Measurements from ENCODE around the gene REM2.

DNA sequence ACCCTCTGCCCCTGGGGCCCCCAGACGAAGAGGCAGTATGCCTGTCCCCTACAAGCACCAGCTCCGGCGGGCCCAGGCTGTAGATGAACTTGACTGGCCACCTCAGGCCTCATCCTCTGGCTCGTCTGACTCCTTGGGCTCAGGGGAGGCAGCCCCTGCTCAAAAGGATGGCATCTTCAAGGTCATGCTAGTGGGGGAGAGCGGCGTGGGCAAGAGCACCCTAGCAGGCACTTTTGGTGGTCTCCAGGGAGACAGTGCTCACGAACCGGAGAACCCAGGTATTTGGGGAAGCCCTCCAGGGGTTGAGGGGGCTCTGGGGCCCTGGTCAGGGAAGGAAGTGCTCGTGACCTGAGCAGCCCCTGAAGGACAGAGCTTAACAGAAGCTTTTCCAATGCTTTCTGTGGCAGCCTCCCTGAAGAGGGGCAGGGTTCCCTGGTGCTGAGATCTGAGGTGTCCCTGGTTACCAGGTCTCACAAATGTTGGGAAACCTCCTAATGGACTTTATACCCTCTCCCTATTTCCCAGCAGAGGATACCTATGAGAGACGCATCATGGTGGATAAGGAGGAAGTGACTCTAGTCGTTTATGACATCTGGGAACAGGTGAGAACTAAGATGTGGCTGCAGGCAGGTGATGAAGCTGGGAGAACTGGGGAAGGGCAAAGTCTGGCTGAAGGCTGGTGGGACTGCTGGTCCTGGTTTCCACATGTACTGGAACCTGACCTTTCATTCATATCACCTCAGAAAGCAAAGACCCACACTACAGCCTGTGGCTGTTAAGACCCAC lies 1.9 kb downstream of the REM2 start:
- TF ChIP-seq, protein P1, sequence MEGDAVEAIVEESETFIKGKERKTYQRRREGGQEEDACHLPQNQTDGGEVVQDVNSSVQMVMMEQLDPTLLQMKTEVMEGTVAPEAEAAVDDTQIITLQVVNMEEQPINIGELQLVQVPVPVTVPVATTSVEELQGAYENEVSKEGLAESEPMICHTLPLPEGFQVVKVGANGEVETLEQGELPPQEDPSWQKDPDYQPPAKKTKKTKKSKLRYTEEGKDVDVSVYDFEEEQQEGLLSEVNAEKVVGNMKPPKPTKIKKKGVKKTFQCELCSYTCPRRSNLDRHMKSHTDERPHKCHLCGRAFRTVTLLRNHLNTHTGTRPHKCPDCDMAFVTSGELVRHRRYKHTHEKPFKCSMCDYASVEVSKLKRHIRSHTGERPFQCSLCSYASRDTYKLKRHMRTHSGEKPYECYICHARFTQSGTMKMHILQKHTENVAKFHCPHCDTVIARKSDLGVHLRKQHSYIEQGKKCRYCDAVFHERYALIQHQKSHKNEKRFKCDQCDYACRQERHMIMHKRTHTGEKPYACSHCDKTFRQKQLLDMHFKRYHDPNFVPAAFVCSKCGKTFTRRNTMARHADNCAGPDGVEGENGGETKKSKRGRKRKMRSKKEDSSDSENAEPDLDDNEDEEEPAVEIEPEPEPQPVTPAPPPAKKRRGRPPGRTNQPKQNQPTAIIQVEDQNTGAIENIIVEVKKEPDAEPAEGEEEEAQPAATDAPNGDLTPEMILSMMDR (conservative IDR thresholded peaks at IDR 0.05; ENCODE audit: low read length), result no peak
- no peak for TF ChIP-seq EZH2phosphoT487 (IDR thresholded peaks at IDR 0.05; ENCODE audit: borderline replicate concordance)

All from Loucy (cell line).